ENCODE measurements around the gene TH. TPM values are rescaled to one million over a fixed set of nuclear protein-coding genes. Genes with fewer than 3 reads are reported as not detected.

Gene TH
- total RNA-seq, 6 donors from 2014 or later, result not detected

GRCh38 chr11:2164081-2164480 is 7.5 kb downstream of the TH start:
- ATAC-seq (ENCODE audit: low FRiP score in 2 of 2), result no peak
- no peak overlapping the region for H3K4me3 ChIP-seq
- H3K9me3 ChIP-seq, result no peaks in the 10 kb centered on the region
- peak in 1 of 2 donors; percentile 70 for DNase-seq
- no peak overlapping the region for H3K27ac ChIP-seq
- H3K27me3 ChIP-seq, result peaks cover 0 to 8% (median 3%) of the 10 kb centered on the region in 4 donors
- no peaks in the 10 kb centered on the region for H3K36me3 ChIP-seq
- TF ChIP-seq EP300 (IDR thresholded peaks at IDR 0.05), result no peak
- TF ChIP-seq POLR2A (IDR thresholded peaks at IDR 0.05), result no peak
- no peak for TF ChIP-seq POLR2AphosphoS5 (IDR thresholded peaks at IDR 0.05)
- TF ChIP-seq CTCF (IDR thresholded peaks at IDR 0.05), result no peak
- H3K4me1 ChIP-seq, result peaks cover 7 to 11% (median 9%) of the 10 kb centered on the region in 4 donors
- WGBS, 2 donors, result 80 to 92% methylated on average over 2 to 13 of the region's 22 CpGs

GRCh38 chr11:2163428-2163978 is 8.1 kb downstream of the TH start:
- H3K9me3 ChIP-seq, result no peaks in the 10 kb centered on the region
- H3K27ac ChIP-seq, result no peak overlapping the region
- 65 to 73% methylated on average over 7 to 9 of the region's 12 CpGs for WGBS, 2 donors
- H3K4me1 ChIP-seq, result peaks cover 7 to 11% (median 9%) of the 10 kb centered on the region in 4 donors
- peaks cover 0 to 8% (median 3%) of the 10 kb centered on the region in 4 donors for H3K27me3 ChIP-seq
- TF ChIP-seq POLR2A (IDR thresholded peaks at IDR 0.05), result no peak
- TF ChIP-seq CTCF (IDR thresholded peaks at IDR 0.05), result no peak
- no peak for TF ChIP-seq POLR2AphosphoS5 (IDR thresholded peaks at IDR 0.05)
- TF ChIP-seq EP300 (IDR thresholded peaks at IDR 0.05), result no peak
- DNase-seq (peak in 1 of 2 donors; percentile 68), ATAC-seq (ENCODE audit: low FRiP score in 2 of 2) (no peak)
- H3K36me3 ChIP-seq, result no peaks in the 10 kb centered on the region
- H3K4me3 ChIP-seq, result no peak overlapping the region

- DNase-seq (peak in 1 of 2 donors; percentile 74), ATAC-seq (ENCODE audit: low FRiP score in 2 of 2) (no peak)
- Histone ChIP-seq H3K4me1 (peaks cover 0 to 1% (median 0%) of the 10 kb centered on the region in 4 donors), H3K4me3 (no peak within 1 kb of the TSS), H3K27me3 (peaks cover 0 to 3% (median 0%) of the 10 kb centered on the region in 4 donors), H3K36me3 (no peaks in the 10 kb centered on the region), H3K27ac (no peak within 1 kb of the TSS), H3K9me3 (no peaks in the 10 kb centered on the region)
- 95% methylated on average over 6 of the region's 13 CpGs; no CpG with 5 or more reads in 1 of the 2 donors for WGBS, 2 donors
- TF ChIP-seq POLR2AphosphoS5 (IDR thresholded peaks at IDR 0.05) (no peak), EP300 (IDR thresholded peaks at IDR 0.05) (no peak), POLR2A (IDR thresholded peaks at IDR 0.05) (no peak), CTCF (IDR thresholded peaks at IDR 0.05) (no peak)
Observed at GRCh38 chr11:2160736-2161259, 10.8 kb downstream of the TH start, which contains the start of gene INS. Gene INS, minus strand, starts transcription at chr11:2161209. Its CDS starts 238 bp downstream, at chr11:2160971.

GRCh38 chr11:2159536-2160413 is 11.8 kb downstream of the TH start:
- Histone ChIP-seq H3K4me3 (no peak overlapping the region), H3K36me3 (no peaks in the 10 kb centered on the region), H3K9me3 (no peaks in the 10 kb centered on the region), H3K27me3 (no peaks in the 10 kb centered on the region), H3K4me1 (no peaks in the 10 kb centered on the region), H3K27ac (no peak overlapping the region)
- 62 to 71% methylated on average over 12 to 26 of the region's 36 CpGs for WGBS, 2 donors
- TF ChIP-seq POLR2A (IDR thresholded peaks at IDR 0.05) (no peak), CTCF (IDR thresholded peaks at IDR 0.05) (no peak), EP300 (IDR thresholded peaks at IDR 0.05) (no peak), POLR2AphosphoS5 (IDR thresholded peaks at IDR 0.05) (no peak)
- DNase-seq, result peak in 1 of 2 donors; percentile 82
- ATAC-seq (ENCODE audit: low FRiP score in 2 of 2), result no peak

Measured in upper lobe of left lung (tissue), 6 donors.